ENCODE results near the gene URI1. TPM values are rescaled to one million over a fixed set of nuclear protein-coding genes. Genes with fewer than 3 reads are reported as not detected.

The URI1 gene
- total and polyA plus RNA-seq, 2 donors (not counting 1 experiment from before 2014, with no cell fraction given), result 21.3 to 54.2 TPM

GRCh38 chr19:29963576-29963975 is 21.5 kb downstream of the URI1 start:
- intact Hi-C loops (cut with micrococcal nuclease), result no loop called here
- Histone ChIP-seq H2AFZ (ENCODE audit: insufficient read depth, low read depth, low read length, poor library complexity, severe bottlenecking) (no peak overlapping the region), H4K20me1 (ENCODE audit: control insufficient read depth, insufficient read depth, low read length, poor library complexity, severe bottlenecking) (peaks cover 80% of the 10 kb centered on the region), H3K4me2 (replicated peaks; ENCODE audit: low read depth, low read length, poor library complexity, severe bottlenecking) (no peak overlapping the region), H3K79me2 (ENCODE audit: control insufficient read depth, insufficient read depth, low read length) (peaks cover 99% of the 10 kb centered on the region), H3K4me1 (ENCODE audit: control insufficient read depth in 2 of 2, insufficient read depth in 2 of 2, low read length in 2 of 2) (peaks cover 22 to 30% of the 10 kb centered on the region in 2 donors), H3K27ac (ENCODE audit: low read length in 2 of 2) (no peak overlapping the region), H3K36me3 (replicated peaks in 1 of 2; ENCODE audit: control extremely low read depth in 1 of 2, control insufficient read depth in 1 of 2, extremely low read depth in 1 of 2, insufficient read depth in 2 of 2, low read length in 1 of 2) (peaks cover 0 to 3% of the 10 kb centered on the region in 2 experiments), H3K27me3 (replicated peaks in 1 of 4; ENCODE audit: control extremely low read depth in 1 of 4, control insufficient read depth in 3 of 4, insufficient read depth in 4 of 4, low read length in 3 of 4) (no peaks in the 10 kb centered on the region), H3K4me3 (ENCODE audit: control extremely low read depth in 1 of 5, extremely low read depth in 1 of 5, insufficient read depth in 1 of 5, low read depth in 2 of 5, low read length in 4 of 5) (no peak overlapping the region), H3K9me3 (ENCODE audit: control extremely low read depth in 1 of 3, control insufficient read depth in 2 of 3, insufficient read depth in 1 of 3, low read length in 2 of 3) (peaks cover 0 to 1% (median 0%) of the 10 kb centered on the region in 3 donors), H3K9ac (ENCODE audit: low read length) (no peak overlapping the region)
- ATAC-seq (ENCODE audit: low read depth) (no peak), DNase-seq (no peak)
- ChIA-PET CTCF (interaction anchor here (0.6 to 0.7 kb wide), 2 partner anchors 21 to 970 kb away, joined by 3 read pairs; partner anchors contain the start of gene URI1), POLR2A (no interaction called here)
- H3K27me3 Mint-ChIP-seq, result no peaks in the 10 kb centered on the region
- H3K4me3 Mint-ChIP-seq, result no peak overlapping the region
- H3K4me1 Mint-ChIP-seq, result peaks cover 59% of the 10 kb centered on the region
- TF ChIP-seq EZH2 (IDR thresholded peaks at IDR 0.05; ENCODE audit: borderline replicate concordance, insufficient read depth, low read depth, low read length, poor library complexity, severe bottlenecking), result no peak
- TF ChIP-seq, protein P1, sequence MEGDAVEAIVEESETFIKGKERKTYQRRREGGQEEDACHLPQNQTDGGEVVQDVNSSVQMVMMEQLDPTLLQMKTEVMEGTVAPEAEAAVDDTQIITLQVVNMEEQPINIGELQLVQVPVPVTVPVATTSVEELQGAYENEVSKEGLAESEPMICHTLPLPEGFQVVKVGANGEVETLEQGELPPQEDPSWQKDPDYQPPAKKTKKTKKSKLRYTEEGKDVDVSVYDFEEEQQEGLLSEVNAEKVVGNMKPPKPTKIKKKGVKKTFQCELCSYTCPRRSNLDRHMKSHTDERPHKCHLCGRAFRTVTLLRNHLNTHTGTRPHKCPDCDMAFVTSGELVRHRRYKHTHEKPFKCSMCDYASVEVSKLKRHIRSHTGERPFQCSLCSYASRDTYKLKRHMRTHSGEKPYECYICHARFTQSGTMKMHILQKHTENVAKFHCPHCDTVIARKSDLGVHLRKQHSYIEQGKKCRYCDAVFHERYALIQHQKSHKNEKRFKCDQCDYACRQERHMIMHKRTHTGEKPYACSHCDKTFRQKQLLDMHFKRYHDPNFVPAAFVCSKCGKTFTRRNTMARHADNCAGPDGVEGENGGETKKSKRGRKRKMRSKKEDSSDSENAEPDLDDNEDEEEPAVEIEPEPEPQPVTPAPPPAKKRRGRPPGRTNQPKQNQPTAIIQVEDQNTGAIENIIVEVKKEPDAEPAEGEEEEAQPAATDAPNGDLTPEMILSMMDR (IDR thresholded peaks at IDR 0.05), result no peak
- WGBS (ENCODE audit: insufficient coverage), result no CpG with 5 or more reads among the region's 4 CpGs
- no peak overlapping the region for H3K27ac Mint-ChIP-seq
- no peaks in the 10 kb centered on the region for H3K9me3 Mint-ChIP-seq (ENCODE audit: insufficient read depth)

DNA sequence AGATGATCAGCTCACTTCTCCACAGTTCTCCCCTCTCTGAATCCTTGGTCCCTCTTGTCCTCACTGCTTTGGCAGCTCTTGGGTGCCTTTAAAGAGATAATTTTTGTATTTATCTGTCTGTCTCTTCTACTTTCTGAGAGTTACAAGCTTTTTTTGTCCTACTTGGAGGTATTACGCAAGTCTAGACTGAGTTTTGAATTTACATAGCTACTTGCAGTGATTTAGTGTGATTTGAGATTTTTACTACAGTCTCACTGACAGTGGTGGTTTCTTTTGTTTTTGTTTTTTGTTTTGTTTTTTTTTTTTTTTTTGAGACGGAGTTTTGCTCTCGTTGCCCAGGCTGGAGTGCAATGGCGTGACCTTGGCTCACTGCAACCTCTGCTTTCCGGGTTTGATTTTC is 22.1 kb downstream of the URI1 start:
- peaks cover 99% of the 10 kb centered on the region for H3K79me2 ChIP-seq (ENCODE audit: control insufficient read depth, insufficient read depth, low read length)
- POLR2A ChIA-PET, result no interaction called here
- WGBS (ENCODE audit: insufficient coverage), result 92% methylated on average over 4 of the region's 5 CpGs
- peaks cover 80% of the 10 kb centered on the region for H4K20me1 ChIP-seq (ENCODE audit: control insufficient read depth, insufficient read depth, low read length, poor library complexity, severe bottlenecking)
- ATAC-seq (ENCODE audit: low read depth), result no peak
- H3K4me1 Mint-ChIP-seq, result peaks cover 62% of the 10 kb centered on the region
- TF ChIP-seq, protein P1 (IDR thresholded peaks at IDR 0.05), result no peak
- TF ChIP-seq EZH2 (IDR thresholded peaks at IDR 0.05; ENCODE audit: borderline replicate concordance, insufficient read depth, low read depth, low read length, poor library complexity, severe bottlenecking), result no peak
- CTCF ChIA-PET, result interaction anchor here (0.6 to 0.8 kb wide), 3 partner anchors 22 to 970 kb away, joined by 3 to 6 read pairs (median 3); partner anchors contain the start of gene URI1
- no peak overlapping the region for H3K27ac ChIP-seq (ENCODE audit: low read length in 2 of 2)
- DNase-seq, result no peak
- H3K4me3 Mint-ChIP-seq, result no peak overlapping the region
- no peak overlapping the region for H2AFZ ChIP-seq (ENCODE audit: insufficient read depth, low read depth, low read length, poor library complexity, severe bottlenecking)
- no peak overlapping the region for H3K27ac Mint-ChIP-seq
- peaks cover 22 to 33% of the 10 kb centered on the region in 2 donors for H3K4me1 ChIP-seq (ENCODE audit: control insufficient read depth in 2 of 2, insufficient read depth in 2 of 2, low read length in 2 of 2)
- H3K36me3 ChIP-seq (replicated peaks in 1 of 2; ENCODE audit: control extremely low read depth in 1 of 2, control insufficient read depth in 1 of 2, extremely low read depth in 1 of 2, insufficient read depth in 2 of 2, low read length in 1 of 2), result peaks cover 0 to 2% of the 10 kb centered on the region in 2 experiments
- peaks cover 0 to 1% (median 0%) of the 10 kb centered on the region in 3 donors for H3K9me3 ChIP-seq (ENCODE audit: control extremely low read depth in 1 of 3, control insufficient read depth in 2 of 3, insufficient read depth in 1 of 3, low read length in 2 of 3)
- no peaks in the 10 kb centered on the region for H3K27me3 ChIP-seq (replicated peaks in 1 of 4; ENCODE audit: control extremely low read depth in 1 of 4, control insufficient read depth in 3 of 4, insufficient read depth in 4 of 4, low read length in 3 of 4)
- H3K9me3 Mint-ChIP-seq (ENCODE audit: insufficient read depth), result no peaks in the 10 kb centered on the region
- H3K9ac ChIP-seq (ENCODE audit: low read length), result no peak overlapping the region
- no peaks in the 10 kb centered on the region for H3K27me3 Mint-ChIP-seq
- H3K4me2 ChIP-seq (replicated peaks; ENCODE audit: low read depth, low read length, poor library complexity, severe bottlenecking), result no peak overlapping the region
- no peak overlapping the region for H3K4me3 ChIP-seq (ENCODE audit: control extremely low read depth in 1 of 5, extremely low read depth in 1 of 5, insufficient read depth in 1 of 5, low read depth in 2 of 5, low read length in 4 of 5)
- intact Hi-C loops (cut with micrococcal nuclease), result no loop called here
